ENCODE measurements around the gene ESPN. TPM values are rescaled to one million over a fixed set of nuclear protein-coding genes. Genes with fewer than 3 reads are reported as not detected.

The ESPN gene
- total and polyA plus RNA-seq, 2 of the 4 experiments (the other 2 are of a cell fraction), result under 0.01 to 0.02 TPM

DNA sequence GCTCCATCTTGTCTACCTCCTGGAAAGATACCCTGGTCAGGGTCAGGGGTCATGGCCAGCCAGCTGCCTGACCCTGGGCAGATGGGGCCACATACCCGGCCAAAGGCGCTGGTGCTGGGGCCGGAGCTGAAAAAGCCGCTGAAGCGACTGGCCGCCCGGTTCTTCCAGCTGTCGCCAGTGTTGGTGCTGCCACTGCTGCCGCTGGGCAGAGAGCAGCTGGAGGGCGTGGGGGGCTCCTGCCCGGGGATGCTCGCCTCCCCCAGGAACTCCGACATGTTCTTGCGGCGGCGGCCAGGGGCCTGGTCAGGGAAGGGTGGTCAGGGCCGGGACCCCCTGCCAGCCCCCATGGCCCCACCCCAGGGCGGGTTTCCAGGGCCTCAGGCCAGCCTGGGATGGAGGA lies 48.6 kb downstream of the ESPN start:
- no peak overlapping the region for H2BK5ac ChIP-seq (ENCODE audit: low read depth, low read length, poor library complexity, severe bottlenecking)
- intact Hi-C loops (cut with micrococcal nuclease) (no loop called here), in situ Hi-C loops (cut with MboI; ENCODE audit: low sequenced_read_pairs) (no loop called here), dilution Hi-C loops (cut with HindIII; ENCODE audit: low sequenced_read_pairs, unreplicated experiment) (no loop called here)
- H2BK15ac ChIP-seq (ENCODE audit: low read depth, low read length), result no peak overlapping the region
- H4K5ac ChIP-seq (ENCODE audit: low read depth, low read length), result no peak overlapping the region
- H3K9me3 ChIP-seq (ENCODE audit: control insufficient read depth, insufficient read depth, low read length), result no peaks in the 10 kb centered on the region
- no peaks in the 10 kb centered on the region for H3K9me1 ChIP-seq (ENCODE audit: insufficient read depth, low read length)
- H3K27me3 ChIP-seq (ENCODE audit: control insufficient read depth, insufficient read depth, low read length), result no peaks in the 10 kb centered on the region
- no peak overlapping the region for H2BK120ac ChIP-seq (ENCODE audit: low read depth, low read length)
- H3K4me1 ChIP-seq (ENCODE audit: control insufficient read depth, insufficient read depth, low read length), result no peaks in the 10 kb centered on the region
- no peak overlapping the region for H4K91ac ChIP-seq (ENCODE audit: insufficient read depth, low read depth, low read length)
- 95% methylated on average over 10 of the region's 18 CpGs; no CpG with 5 or more reads in 1 of the 2 experiments for WGBS, 2 experiments (ENCODE audit: extremely low coverage in 2 of 2, insufficient read length in 1 of 2)
- no peak overlapping the region for H3K23ac ChIP-seq (ENCODE audit: low read depth, low read length)
- no peak overlapping the region for H4K8ac ChIP-seq (ENCODE audit: low read depth in 2 of 2, low read length in 2 of 2)
- no TSS peak for BruUV-seq (replicated peaks)
- H2AK5ac ChIP-seq (ENCODE audit: low read depth, low read length), result no peak overlapping the region
- no peak overlapping the region for H3K9ac ChIP-seq (ENCODE audit: low read depth, low read length)
- ATAC-seq (ENCODE audit: low read depth) (no peak), DNase-seq (no peak)
- no peak overlapping the region for H2AK9ac ChIP-seq (replicated peaks; ENCODE audit: low read depth, low read length, poor library complexity)
- no peak overlapping the region for H3K4me2 ChIP-seq (ENCODE audit: low read depth, low read length)
- no peak overlapping the region for H3K56ac ChIP-seq (ENCODE audit: extremely low read depth, insufficient read depth, low read length)
- peaks cover 7% of the 10 kb centered on the region for H4K20me1 ChIP-seq (ENCODE audit: insufficient read depth, low read length)
- ChIA-PET POLR2A (ENCODE audit: unreplicated experiment) (no interaction called here), CTCF (no interaction called here)
- H3K18ac ChIP-seq (ENCODE audit: low read depth, low read length), result no peak overlapping the region
- no peak overlapping the region for H3K27ac ChIP-seq (ENCODE audit: insufficient read depth, low read length)
- TF ChIP-seq MAFK (IDR thresholded peaks at IDR 0.05; ENCODE audit: low read depth, low read length), result no peak
- no peak for TF ChIP-seq MAZ (IDR thresholded peaks at IDR 0.05; ENCODE audit: borderline replicate concordance, low read depth, low read length)
- TF ChIP-seq RFX5 (IDR thresholded peaks at IDR 0.05; ENCODE audit: low read depth, low read length), result no peak
- TF ChIP-seq BHLHE40 (IDR thresholded peaks at IDR 0.05; ENCODE audit: low read depth, low read length), result no peak
- no peak for TF ChIP-seq NFE2L2 (IDR thresholded peaks at IDR 0.05; ENCODE audit: low read depth, low read length)
- TF ChIP-seq, protein P1, sequence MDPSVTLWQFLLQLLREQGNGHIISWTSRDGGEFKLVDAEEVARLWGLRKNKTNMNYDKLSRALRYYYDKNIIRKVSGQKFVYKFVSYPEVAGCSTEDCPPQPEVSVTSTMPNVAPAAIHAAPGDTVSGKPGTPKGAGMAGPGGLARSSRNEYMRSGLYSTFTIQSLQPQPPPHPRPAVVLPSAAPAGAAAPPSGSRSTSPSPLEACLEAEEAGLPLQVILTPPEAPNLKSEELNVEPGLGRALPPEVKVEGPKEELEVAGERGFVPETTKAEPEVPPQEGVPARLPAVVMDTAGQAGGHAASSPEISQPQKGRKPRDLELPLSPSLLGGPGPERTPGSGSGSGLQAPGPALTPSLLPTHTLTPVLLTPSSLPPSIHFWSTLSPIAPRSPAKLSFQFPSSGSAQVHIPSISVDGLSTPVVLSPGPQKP (IDR thresholded peaks at IDR 0.05; ENCODE audit: borderline replicate concordance, low read depth, low read length), result no peak
- TF ChIP-seq CHD1 (IDR thresholded peaks at IDR 0.05; ENCODE audit: low read depth, low read length), result no peak
- no peak for TF ChIP-seq POLR2A (IDR thresholded peaks at IDR 0.05; ENCODE audit: low read depth, low read length)
- no peak for TF ChIP-seq RAD21 (IDR thresholded peaks at IDR 0.05; ENCODE audit: low read length)
- no peak for TF ChIP-seq SMC3 (IDR thresholded peaks at IDR 0.05; ENCODE audit: low read depth, low read length)
- no peak for TF ChIP-seq FOS (IDR thresholded peaks at IDR 0.05; ENCODE audit: low read depth, low read length)
- TF ChIP-seq, protein P2, sequence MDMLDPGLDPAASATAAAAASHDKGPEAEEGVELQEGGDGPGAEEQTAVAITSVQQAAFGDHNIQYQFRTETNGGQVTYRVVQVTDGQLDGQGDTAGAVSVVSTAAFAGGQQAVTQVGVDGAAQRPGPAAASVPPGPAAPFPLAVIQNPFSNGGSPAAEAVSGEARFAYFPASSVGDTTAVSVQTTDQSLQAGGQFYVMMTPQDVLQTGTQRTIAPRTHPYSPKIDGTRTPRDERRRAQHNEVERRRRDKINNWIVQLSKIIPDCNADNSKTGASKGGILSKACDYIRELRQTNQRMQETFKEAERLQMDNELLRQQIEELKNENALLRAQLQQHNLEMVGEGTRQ (IDR thresholded peaks at IDR 0.05; ENCODE audit: low read depth, low read length), result no peak
- no peak for TF ChIP-seq RCOR1 (IDR thresholded peaks at IDR 0.05; ENCODE audit: insufficient replicate concordance, low read length)
- TF ChIP-seq CEBPB (IDR thresholded peaks at IDR 0.05; ENCODE audit: low read depth, low read length), result no peak
- TF ChIP-seq MXI1 (IDR thresholded peaks at IDR 0.05; ENCODE audit: borderline replicate concordance, low read depth, low read length), result no peak
- TF ChIP-seq, protein P3, sequence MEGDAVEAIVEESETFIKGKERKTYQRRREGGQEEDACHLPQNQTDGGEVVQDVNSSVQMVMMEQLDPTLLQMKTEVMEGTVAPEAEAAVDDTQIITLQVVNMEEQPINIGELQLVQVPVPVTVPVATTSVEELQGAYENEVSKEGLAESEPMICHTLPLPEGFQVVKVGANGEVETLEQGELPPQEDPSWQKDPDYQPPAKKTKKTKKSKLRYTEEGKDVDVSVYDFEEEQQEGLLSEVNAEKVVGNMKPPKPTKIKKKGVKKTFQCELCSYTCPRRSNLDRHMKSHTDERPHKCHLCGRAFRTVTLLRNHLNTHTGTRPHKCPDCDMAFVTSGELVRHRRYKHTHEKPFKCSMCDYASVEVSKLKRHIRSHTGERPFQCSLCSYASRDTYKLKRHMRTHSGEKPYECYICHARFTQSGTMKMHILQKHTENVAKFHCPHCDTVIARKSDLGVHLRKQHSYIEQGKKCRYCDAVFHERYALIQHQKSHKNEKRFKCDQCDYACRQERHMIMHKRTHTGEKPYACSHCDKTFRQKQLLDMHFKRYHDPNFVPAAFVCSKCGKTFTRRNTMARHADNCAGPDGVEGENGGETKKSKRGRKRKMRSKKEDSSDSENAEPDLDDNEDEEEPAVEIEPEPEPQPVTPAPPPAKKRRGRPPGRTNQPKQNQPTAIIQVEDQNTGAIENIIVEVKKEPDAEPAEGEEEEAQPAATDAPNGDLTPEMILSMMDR (conservative IDR thresholded peaks at IDR 0.05; ENCODE audit: low read depth, low read length), result no peak
- peaks cover 39% of the 10 kb centered on the region for H3K36me3 ChIP-seq (ENCODE audit: control insufficient read depth, insufficient read depth, low read length)
- no peak overlapping the region for H2BK20ac ChIP-seq (ENCODE audit: low read depth, low read length)
- H3K14ac ChIP-seq (replicated peaks; ENCODE audit: low read depth, low read length), result no peak overlapping the region
- H3K4ac ChIP-seq (ENCODE audit: low read depth, low read length), result no peak overlapping the region
- H2AFZ ChIP-seq (replicated peaks; ENCODE audit: low read length, poor library complexity), result no peak overlapping the region
- no peaks in the 10 kb centered on the region; a peak in 1 of 4 replicates for H3K79me1 ChIP-seq (ENCODE audit: low read depth in 1 of 2, low read length in 2 of 2)
- no peak overlapping the region for H3K4me3 ChIP-seq (ENCODE audit: insufficient read depth, low read depth, low read length)
